ENCODE results near the gene PTPN11. TPM values are rescaled to one million over a fixed set of nuclear protein-coding genes. Genes with fewer than 3 reads are reported as not detected.
A peak's percentile ranks its signal among the peaks of the same experiment; 100 is the strongest.

PTPN11 gene
- total and polyA plus RNA-seq, 2 experiments from 2014 or later, result 87.0 to 94.7 TPM

- TF ChIP-seq, protein P1, sequence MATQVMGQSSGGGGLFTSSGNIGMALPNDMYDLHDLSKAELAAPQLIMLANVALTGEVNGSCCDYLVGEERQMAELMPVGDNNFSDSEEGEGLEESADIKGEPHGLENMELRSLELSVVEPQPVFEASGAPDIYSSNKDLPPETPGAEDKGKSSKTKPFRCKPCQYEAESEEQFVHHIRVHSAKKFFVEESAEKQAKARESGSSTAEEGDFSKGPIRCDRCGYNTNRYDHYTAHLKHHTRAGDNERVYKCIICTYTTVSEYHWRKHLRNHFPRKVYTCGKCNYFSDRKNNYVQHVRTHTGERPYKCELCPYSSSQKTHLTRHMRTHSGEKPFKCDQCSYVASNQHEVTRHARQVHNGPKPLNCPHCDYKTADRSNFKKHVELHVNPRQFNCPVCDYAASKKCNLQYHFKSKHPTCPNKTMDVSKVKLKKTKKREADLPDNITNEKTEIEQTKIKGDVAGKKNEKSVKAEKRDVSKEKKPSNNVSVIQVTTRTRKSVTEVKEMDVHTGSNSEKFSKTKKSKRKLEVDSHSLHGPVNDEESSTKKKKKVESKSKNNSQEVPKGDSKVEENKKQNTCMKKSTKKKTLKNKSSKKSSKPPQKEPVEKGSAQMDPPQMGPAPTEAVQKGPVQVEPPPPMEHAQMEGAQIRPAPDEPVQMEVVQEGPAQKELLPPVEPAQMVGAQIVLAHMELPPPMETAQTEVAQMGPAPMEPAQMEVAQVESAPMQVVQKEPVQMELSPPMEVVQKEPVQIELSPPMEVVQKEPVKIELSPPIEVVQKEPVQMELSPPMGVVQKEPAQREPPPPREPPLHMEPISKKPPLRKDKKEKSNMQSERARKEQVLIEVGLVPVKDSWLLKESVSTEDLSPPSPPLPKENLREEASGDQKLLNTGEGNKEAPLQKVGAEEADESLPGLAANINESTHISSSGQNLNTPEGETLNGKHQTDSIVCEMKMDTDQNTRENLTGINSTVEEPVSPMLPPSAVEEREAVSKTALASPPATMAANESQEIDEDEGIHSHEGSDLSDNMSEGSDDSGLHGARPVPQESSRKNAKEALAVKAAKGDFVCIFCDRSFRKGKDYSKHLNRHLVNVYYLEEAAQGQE (IDR thresholded peaks at IDR 0.05; ENCODE audit: unreplicated experiment), result no peak
These were observed 16.7 kb upstream of the PTPN11 start (continued) for GRCh38 chr12:112401903-112402498.

DNA sequence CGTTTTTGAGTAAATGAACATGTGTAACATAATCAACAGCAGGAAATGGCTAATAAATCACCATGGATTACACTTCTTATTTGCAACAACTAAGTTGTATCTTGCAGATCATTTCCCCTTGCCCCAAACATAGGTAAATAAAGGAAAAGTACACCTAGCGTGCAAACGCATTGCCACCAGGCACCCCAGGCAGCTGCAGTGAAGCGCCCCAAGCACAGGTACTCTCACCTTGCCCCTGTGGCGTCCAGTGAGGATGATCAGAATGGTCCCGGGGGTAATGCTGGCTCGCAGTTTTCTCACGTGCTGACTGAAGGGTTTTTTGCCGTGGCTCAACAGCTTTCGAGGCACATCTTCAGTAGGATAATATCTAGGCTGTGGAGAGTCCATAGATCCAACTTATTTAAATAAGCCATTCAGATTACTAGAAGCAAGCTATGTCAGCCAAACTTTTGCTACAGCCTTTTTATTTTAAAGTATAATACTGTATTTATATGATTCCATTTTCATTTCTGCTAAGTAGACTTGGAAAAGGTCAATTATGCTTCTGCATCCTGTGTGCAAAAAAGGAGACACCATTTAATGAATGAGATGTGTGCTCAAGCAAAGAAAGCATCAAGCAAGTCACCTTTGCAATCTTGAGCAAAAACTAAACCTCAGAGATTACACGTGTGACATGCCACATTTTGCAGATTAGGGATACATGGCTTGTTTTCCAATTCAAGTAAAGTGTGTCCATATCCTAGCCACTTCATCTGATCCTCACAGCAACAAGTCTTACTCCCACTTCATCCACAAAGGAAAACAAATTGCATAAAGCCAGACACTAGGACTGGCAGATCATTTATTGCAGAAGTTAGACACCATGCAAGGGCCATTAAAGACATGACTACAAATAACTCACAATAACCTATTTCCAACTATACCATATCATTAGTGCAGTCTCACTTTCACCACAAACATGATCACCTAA lies 11.9 kb upstream of the PTPN11 start:
- Histone ChIP-seq H3F3A (replicated peaks; ENCODE audit: low read depth) (peaks cover 56% of the 10 kb centered on the region), H3K27ac (ENCODE audit: low read depth) (peak overlapping the region; percentile 97)
- H3K27ac Mint-ChIP-seq, result peak overlapping the region; percentile 56; the same call in 1 of the 2 replicates
- no peak for TF ChIP-seq CTCF (conservative IDR thresholded peaks at IDR 0.05; ENCODE audit: low read depth in 2 of 2)
- no peak for TF ChIP-seq STAT1 (IDR thresholded peaks at IDR 0.05; ENCODE audit: unreplicated experiment)
- TF ChIP-seq, protein P1 (IDR thresholded peaks at IDR 0.05; ENCODE audit: unreplicated experiment), result no peak
- no peak for TF ChIP-seq POLR2AphosphoS5 (IDR thresholded peaks at IDR 0.05; ENCODE audit: low read depth)
- no peak for TF ChIP-seq JUNB (IDR thresholded peaks at IDR 0.05; ENCODE audit: unreplicated experiment)
- TF ChIP-seq EZH2phosphoT487 (IDR thresholded peaks at IDR 0.05; ENCODE audit: unreplicated experiment), result no peak
- no peak for TF ChIP-seq ZNF331 (CRISPR knock-in tag; IDR thresholded peaks at IDR 0.05; ENCODE audit: low read depth)
- no peak for TF ChIP-seq EZH2 (IDR thresholded peaks at IDR 0.05; ENCODE audit: low read depth, unreplicated experiment)

More for the DNA sequence above, 11.9 kb upstream of the PTPN11 start:
- DNase-seq (ENCODE audit: low spot score), result no peak
- Histone ChIP-seq H3K4me3 (peak overlapping the region; percentile 83), H4K20me1 (replicated peaks; ENCODE audit: insufficient read depth) (peaks cover 38% of the 10 kb centered on the region), H3K79me2 (replicated peaks; ENCODE audit: insufficient read depth) (peaks cover 28% of the 10 kb centered on the region), H3K4me1 (ENCODE audit: insufficient read depth) (peaks cover 11% of the 10 kb centered on the region; the same call in 1 of the 2 replicates), H3K36me3 (ENCODE audit: insufficient read depth) (peaks cover 44% of the 10 kb centered on the region), H2AFZ (no peak overlapping the region), H3K27me3 (ENCODE audit: insufficient read depth) (no peaks in the 10 kb centered on the region), H3K9me2 (ENCODE audit: insufficient read depth) (no peaks in the 10 kb centered on the region), H3K4me2 (peak overlapping the region; percentile 87)
- peaks cover 18% of the 10 kb centered on the region for H3K27me3 Mint-ChIP-seq (ENCODE audit: insufficient read depth, low read depth, poor library complexity)
- peak overlapping the region; percentile 100 for H3K4me3 Mint-ChIP-seq
- H3K9me3 Mint-ChIP-seq, result no peaks in the 10 kb centered on the region; the same call in 2 of the 3 replicates
- peaks cover 66% of the 10 kb centered on the region for H3K36me3 Mint-ChIP-seq (ENCODE audit: low read depth)
- ATAC-seq, result no peak
- H3K4me1 Mint-ChIP-seq, result peaks cover 16% of the 10 kb centered on the region
